NCI-H510A (cell line): ENCODE measurements around the gene ENTR1.
"Not testable (repeated sequence)": the region's sequence is repeated elsewhere in the genome, so short reads cannot be mapped to it uniquely, and the experiment has no call there.

Experiments used
- DNase-seq: peaks from one replicate; lab custom pipeline; 2025; lab: John Stamatoyannopoulos, UW

Gene ENTR1

DNA sequence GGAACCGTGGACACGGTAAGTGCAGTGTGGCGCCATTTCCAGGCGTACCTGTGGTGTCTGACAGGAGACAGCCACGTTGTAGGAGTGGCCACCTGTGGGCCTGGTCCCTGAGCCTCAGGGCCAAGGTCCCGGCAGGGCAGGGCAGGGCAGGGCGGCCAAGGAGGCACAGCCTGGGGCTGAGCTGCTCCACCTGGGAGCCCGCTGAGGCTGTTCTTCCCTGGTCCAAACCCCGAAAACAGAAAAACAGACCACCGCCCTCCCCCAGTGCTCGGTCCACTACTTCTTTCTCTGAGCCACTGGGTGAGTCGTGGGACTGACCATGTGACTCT is 8.6 kb upstream of the ENTR1 start:
- no peak for DNase-seq

DNA sequence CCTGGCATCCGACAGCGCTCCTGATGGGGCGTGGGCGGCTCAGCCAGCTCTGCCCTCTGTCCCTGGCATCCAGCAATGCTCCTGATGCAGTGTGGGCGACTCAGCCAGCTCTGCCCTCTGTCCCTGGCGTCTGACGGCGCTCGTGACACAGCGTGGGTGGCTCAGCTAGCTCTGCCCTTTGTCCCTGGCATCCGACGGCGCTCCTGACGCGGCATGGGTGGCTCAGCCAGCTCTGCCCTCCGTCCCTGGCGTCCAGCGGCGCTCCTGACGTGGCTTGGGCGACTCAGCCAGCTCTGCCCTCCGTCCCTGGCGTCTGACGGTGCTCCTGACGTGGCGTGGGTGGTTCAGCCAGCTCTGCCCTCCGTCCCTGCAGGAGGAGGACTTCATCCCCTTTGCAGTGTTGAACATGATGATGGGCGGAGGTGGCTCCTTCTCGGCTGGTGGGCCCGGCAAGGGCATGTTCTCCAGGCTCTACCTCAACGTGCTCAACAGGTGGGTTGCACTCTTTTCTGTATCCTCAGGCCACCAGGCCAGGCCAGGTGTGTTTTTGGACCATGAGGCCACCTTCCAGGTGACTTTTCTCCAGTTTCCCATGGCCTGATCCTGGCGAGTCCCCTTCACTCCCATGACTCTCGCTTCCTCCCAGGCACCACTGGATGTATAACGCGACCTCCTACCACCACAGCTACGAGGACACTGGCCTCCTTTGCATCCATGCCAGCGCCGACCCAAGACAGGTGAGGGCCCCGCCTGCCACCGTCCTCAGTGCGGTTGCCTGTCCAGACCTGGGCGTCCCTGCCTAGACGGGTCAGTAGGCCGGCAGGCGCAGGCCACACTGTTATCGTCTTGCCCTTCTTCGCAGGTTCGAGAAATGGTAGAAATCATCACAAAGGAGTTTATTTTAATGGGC is 8.0 kb upstream of the ENTR1 start:
- DNase-seq = no peak

DNA sequence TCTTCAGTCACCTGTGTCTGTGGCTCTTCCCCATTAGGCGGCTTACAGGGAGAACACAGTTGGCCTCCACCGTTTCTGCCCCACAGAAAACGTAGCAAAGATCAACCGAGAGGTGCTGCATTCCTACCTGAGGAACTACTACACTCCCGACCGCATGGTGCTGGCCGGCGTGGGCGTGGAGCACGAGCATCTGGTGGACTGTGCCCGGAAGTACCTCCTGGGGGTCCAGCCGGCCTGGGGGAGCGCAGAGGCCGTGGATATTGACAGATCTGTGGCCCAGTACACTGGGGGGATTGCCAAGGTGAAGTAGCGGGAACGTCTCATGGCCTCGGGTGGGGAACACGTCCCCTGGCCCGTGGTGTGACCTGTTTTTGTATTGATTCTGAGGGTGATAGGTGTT is 6.5 kb upstream of the ENTR1 start:
- DNase-seq = no peak

DNA sequence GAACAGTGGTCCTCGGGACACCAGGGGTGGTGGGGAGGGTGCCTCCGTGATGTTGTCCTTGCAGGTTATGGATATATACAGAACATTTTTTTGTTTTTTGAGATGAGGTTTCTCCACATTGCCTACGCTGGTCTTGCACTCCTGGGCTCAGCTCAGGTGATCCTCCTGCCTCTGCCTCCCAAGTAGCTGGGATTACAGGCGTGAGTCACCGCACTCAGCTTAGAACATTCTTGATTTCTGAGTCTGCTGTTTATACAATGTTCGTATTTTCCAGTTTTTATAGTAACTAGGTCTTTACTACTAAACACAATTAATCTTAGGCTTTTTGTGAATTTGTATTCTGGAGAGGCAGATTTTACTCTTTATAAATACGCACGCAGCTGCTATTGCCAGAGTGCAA is 6.0 kb upstream of the ENTR1 start:
- no peak for DNase-seq

DNA sequence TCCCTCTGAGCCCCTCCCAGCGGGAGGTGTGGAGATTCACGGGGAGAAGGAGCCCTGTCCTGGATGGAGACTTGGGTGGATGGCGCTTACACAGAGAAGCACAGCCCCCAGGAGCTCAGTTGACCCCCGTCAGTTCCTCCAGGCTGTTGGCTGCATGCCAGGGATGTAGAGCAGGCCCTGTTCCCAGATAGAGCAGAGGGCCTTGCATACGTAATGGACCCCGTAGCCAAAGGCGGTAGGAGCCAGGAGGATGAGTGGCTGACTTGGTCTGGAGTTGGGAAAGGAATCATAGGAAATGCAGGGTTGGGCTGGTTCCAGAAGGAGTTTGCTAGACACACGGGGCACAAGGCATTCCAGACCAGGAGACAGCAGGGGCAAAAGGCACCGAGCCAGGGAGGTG is 2.5 kb upstream of the ENTR1 start:
- no peak for DNase-seq

DNA sequence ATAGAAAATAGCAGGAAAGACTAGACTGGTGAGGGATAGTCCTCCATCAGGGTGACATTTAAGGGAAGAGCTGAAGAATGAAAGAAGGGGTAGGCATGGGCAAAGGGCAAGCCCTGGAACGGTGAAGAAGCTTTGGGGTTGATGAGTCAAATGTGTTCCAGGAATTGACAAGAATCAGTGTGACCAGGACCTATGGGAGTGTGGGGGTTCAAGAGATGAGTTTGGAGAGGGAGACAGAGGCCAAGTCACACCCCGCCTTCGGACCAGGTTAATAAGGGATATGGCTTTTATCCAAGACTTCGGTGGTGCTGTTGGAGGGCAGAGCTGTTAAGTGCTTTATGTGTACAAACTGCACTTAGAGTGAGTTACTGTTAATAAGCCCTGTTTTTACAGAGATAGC is 964 bp upstream of the ENTR1 start:
- no peak for DNase-seq

DNA sequence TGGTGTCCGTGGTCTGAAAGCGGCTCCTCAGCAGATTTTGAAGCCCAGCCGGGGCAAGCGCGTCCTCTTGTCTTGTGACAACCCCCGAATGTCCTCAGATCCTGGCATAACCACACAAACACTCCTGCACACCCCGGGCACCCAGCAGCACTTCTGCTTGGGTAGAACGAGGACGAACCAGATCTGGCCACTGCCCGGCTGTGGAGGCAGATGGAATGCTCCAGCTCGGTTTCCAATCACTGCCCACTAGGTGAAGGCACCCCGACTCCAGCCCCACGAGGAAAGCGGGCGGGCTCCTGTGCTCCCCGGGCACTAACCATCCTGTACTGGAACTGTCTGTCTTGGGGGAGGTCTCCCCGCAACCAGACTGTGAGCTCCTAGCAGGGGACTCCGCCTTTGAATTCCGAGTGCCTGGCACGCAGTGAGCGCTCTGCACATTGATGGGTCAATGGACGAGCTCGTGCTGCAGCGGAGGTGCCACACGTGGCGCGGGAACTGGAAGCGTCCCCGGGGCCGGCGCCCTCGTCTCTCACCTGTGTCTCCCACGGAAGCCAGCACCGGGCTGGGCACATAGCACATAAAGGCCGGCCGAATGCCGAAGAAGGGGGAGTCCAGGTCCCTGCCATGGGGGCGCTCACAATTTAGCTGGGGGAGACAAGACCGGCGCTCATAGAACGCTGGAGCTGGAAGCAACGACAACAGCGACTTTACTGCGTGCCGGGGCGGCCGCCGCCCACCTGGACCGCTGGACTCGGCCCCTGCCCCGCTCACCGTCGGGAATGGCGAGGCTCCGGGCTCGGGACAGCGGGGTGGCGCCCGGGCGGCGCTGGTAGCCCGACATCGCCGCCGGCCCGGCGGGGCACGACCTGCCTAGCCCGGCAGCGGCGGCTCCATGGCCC is 608 bp downstream of the ENTR1 start:
- peak; percentile 9 for DNase-seq

DNA sequence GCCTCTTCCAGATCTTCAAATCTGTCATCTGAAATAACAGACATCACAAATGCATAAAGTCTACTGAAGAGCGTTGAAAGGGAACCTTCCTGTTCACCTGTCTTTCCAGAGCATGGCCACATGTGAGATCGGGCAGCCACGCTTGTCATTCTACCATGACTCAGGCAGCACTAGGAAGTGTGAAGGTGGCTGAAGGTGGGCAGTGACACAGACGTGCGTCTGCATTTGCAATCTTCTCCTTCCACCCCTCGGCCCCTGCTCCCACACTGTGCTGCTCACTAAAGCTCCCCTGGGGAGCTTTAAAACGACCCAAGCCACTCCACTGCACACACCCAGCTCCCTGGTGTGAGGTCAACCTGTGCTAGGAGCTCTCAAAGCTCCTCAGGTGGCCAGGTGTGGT is 2.5 kb downstream of the ENTR1 start:
- DNase-seq = no peak

DNA sequence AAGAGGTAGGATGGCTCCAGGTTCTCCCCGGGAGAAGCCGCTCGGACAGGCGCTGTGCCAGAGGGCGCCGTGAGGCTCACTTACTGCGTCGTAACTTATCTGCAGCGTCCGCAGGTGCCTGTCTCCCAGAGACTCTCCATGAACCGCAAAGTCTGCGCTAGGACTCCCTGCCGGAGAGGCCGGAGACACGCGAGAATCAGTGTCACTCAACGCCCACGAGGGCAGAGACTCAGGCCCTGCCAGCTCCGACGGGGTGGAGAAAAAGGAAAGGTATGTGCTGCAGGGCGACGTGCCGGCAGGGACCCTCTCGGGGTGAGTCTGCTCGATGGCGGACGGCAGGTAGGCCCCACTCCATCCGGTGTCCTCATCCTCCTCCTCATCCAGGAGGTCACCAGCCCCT is 3.4 kb downstream of the ENTR1 start:
- DNase-seq = not testable (repeated sequence)

DNA sequence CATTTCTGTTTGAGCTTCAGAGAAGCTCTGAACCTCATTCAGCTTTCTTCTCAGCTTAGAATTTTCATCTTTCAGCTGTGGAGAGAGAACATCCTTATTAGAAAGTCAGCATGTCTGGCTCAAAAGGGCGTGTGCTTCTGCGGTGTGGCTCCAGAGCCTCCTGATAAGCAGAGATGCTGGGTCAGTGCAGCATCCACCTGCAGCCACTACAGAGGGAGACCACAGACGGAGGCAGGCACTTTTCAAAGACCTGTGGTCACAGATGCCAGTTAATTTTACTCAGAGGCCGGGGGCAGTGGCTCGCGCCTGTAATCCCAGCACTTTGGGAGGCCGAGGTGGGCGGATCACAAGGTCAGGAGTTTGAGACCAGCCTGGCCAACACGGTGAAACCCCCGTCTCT is 4.5 kb downstream of the ENTR1 start:
- not testable (repeated sequence) for DNase-seq

DNA sequence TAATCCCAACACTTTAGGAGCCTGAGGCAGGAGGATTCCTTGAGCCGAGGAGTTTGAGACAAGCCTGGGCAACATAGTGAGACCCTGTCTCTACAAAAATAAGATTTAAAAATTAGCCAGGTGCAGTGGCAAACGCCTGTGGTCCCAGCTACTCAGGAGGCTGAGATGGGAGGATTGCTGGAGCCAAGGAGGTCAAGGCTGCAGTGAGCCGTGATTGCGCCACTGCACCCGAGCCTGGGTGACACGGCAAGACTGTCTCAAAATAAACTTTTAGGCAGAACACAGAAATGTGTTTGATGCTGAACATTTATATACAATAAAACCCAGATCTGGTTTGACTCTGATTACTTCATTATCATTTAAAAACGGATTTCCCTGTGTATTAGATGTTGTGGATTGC is 4.9 kb downstream of the ENTR1 start:
- no peak for DNase-seq

DNA sequence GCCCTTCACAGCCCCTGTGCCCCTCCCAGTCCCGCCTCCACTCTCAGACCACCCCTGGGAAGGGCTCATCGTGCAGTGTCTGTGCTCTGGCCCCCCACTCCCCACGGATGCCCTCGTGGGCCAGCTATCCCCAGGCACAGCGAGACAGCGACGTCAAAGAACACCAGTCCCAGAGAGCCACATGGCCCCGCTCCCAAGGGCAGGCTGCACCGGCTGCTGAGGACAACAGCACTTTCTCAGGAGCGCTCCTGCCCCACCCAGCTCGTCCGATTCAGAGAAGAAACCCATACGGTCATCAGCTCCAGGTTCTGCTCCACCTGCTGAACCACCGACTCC is 5.6 kb downstream of the ENTR1 start:
- DNase-seq = no peak

DNA sequence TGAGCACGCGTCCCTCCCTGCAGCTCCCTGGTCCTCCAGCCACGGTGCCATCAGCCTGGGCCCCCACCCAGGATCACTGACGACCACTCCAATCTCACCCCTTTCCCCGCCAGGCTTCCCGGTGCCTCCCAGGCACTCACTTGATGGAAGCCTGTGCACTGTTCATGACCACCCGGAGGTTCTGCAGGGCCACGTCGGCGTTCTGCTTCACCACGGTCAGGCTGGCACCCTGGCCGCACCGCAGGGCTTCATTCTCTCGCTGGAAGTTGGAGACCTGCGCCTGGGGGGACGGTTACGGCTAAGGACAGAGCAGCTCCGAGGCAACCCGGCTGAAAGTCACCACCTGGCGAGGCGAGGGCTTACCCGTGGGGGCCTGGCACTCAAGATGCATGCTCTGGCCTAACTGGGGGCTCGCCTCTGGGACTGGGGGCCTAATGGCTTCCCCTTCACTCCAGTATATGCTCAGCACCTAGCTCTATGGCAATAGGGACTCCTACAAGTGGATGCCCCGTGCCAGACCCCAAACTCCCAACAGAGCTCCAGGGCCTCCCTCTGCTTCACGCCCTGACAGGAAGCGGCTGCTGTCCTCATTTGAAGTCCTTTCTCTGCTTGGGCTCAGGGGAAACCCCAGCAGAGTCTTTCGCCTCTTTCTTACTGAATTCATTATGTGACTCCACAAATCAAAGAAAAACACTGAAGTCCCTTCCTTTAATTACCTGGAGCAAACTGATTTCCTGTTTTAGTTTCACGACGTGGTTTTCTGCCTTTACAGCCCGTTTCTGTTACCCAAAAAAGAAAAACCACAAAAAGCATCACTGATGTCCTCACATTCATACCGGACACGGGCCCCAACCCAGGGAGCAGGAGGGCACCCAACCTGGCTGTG is 6.3 kb downstream of the ENTR1 start:
- DNase-seq = no peak

DNA sequence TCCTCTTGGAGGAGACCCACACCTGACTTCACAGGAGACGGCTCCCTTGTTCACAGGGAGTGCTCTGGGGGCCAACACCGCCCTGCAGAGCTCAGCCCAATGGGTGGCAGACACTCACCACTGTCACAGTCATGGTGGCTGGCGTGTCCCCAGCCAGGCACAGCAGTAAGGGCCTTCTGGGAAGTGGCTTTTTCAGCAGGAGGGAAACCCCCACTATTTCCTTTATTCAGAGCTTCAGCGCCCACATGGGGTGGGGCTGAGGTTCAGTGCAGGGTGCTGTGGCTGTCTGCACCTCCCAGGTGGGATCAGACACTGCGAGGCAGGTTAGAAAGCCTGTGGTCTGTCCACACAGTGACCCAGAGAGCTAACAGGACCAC is 6.9 kb downstream of the ENTR1 start:
- DNase-seq = no peak

DNA sequence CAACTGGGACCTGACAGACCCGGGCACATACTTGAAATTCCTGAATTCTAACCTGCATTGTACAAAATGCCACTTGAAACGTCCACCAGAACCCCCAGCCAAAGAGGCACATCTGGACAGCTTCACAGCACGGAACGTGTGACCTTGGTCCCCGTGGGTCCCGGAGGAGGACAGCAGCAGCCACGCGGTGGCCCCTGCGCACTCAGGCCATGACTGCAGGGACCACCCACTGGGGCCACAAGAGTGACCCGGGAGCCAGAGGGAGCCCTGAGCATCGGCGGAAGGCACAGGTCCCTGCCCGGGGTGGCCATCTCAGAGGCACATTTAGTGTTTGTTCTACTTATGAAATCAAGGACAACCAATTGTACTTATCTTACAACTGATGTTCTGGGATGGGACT is 8.3 kb downstream of the ENTR1 start:
- DNase-seq = no peak

DNA sequence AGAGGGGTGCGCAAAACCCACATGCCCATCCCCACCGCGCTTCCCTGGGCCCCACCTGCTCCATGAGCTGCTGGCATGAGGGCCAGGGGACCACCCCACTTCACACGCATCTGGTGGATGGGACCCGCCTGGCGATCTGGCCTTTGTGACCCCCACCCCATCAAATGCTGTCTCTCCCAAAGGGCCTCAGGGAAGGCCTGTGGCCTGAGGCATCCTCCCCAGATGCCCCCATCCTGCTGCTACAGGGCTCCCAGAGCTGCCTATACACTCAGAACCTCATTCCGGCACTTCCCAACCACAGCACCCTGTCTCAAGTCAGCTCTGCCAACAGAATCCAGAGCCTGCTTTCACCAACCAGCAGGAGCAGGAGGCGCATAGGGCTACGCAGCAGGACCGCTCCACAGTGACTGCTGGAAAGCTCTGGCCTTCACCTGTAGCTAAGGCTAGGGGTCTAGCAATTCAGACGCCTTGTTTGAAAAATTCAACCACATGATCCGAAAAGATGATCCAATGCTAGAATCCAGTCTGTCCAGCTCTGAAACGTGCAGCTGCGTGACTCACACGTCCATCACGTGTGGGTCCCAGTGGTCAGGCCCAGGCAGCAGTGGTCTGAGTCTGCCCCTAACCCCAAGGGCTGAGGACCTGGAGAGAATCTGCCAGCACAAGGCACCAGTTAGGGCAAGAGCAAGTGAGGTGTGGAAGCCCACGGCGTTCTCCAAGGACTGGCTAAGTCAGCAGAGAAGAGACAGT is 9.1 kb downstream of the ENTR1 start:
- DNase-seq = no peak

DNA sequence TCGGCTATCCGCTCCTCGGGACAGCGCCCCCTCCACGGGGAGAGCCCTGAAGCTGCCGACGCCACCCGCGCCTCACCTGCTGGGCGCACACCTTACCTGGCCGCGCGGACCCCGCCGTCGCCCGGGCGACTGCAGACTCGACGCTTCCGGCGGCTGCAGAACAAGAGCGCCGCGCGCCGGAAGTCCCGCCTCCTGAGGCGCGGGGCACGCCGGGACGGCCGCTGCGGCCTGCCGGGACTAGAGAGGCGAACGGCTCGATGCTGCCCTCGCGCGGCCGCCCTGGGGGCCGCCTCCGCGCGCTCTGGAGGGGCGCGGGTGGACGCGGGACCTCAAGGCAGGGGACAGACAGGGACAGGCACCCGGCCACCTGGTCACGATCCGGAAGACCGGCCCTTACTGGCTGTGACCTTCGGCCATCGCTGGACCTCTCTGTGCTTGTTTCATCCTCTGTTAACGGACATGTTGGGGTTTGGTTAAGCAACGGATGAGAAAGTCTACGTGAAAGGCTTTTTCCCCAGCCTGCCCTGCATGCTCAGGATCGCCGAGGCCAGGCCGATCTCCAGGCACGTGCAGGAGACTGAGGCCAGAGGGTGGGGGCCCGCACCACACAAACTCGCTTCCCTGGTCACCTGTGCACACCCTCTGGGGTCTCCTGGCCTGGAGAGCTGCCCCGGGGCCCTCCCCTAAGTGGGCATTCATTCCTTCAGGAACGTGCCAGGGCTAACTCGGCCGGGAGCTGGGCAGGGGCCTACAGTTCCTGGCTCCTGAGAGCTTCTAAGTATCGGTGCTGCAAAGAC is 10.2 kb downstream of the ENTR1 start, which contains the start of gene SNAPC4:
Gene SNAPC4, minus strand, starts transcription at position 133 of the 797 bp plus-strand sequence. CDS start 1,742 bp downstream, outside the sequence.
- peak; percentile 77 for DNase-seq

DNA sequence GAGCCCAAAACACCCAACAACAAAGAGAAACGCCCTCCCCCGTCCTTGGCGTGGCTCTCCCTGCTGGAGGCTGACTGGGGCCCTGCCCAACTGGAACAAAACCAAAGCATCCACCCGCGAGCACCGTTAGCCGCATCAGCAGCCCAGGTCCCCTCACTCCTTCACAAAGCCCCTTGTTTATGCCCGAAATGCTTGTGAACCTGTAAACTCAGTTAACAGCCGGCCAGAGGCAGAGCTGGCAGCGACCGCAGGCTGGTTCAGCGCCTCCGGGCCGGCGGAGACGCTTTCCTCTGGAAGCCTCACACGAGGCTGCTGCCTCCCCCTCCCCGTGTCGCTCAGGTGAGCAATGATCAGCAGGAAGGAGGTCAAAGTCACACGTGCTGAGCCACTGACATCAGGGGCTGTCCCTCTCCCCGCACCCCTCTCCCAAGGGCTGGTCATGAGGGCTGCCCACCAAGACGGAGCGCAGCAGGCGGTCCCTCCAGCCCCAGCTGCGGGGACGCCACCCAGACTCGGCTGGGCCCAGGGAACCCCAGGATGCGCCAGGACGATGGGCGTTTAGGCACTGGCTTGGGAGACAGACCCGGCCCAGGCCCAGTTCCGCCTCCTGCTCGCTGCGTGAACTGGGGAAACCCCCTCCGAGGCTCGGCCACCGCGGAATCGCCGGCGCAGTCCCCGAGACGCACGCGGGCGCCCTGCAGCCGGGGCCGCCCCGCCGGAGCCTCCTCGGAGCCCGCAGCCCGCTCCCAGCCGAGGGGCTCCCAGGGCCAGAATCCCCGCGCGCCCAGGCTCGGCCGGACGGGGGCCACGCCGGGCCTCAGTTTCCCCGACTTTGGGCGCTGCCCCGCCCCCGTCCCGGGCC is 11.0 kb downstream of the ENTR1 start:
- no peak for DNase-seq

DNA sequence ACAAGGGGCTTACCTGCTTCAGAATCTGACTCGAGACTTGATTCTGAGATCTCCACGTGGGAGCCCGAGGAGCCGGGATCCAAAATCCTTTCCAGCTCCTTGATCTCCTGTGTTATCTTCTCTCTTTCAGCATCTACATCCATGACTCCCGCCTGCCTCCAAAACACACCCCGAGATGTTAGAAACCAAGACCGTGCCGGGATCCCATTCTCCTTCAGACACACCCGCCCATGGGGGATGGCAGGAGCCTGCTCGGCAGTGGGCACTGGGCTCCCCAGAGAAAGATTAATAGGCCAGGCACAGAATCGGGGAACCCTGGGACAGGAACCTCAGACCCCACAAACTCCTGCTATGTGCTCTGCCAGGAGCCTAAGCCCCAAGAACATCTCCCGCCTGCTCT is 12.1 kb downstream of the ENTR1 start:
- no peak for DNase-seq

DNA sequence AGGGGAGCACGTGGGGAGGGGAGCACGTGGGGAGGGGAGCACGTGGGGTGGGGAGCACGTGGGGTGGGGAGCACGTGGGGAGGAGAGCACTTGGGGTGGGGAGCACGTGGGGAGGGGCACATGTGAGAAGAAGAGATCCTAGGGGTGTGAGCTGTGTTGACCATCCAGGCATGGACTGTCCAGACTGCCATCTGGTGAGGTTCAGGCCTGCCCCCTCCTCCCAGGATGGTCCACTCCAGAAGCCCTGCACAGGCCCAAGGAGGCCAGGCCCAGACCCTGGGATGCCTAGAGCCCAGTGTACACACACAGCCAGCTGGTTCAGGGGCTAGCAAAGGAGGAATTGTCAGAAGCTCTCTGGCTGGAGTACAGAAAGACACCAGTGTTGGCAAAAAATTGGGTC is 12.8 kb downstream of the ENTR1 start:
- no peak for DNase-seq
